Lower lobe of right lung (tissue), 2 donors: ENCODE results near the gene KRT81. TPM values are rescaled to one million over a fixed set of nuclear protein-coding genes. Genes with fewer than 3 reads are reported as not detected.
"Not testable (repeated sequence)": the region's sequence is repeated elsewhere in the genome, so short reads cannot be mapped to it uniquely, and the experiment has no call there.

ENCODE experiments used
- ATAC-seq, 2 donors: fragments of 200-7000 bp; cut with Tn5 transposase; one replicate each; pipeline ENCODE4 v1.9.1; 2020 to 2022; ENCODE audit warnings: mild to moderate bottlenecking in 2 of 2, moderate library complexity in 2 of 2
- DNase-seq: peaks from one replicate; pipeline ENCODE4 v3.0.0-alpha.2; 2020
- H3K27ac ChIP-seq: fragments of 200-600 bp; one replicate; pipeline ENCODE4 v1.8.0; 2022
- H3K27me3 ChIP-seq: fragments of 200-600 bp; one replicate; pipeline ENCODE4 v1.8.0; 2022; ENCODE audit warnings: low read depth
- H3K36me3 ChIP-seq: fragments of 200-600 bp; one replicate; pipeline ENCODE4 v1.8.0; 2022; ENCODE audit warnings: mild to moderate bottlenecking
- H3K4me1 ChIP-seq: fragments of 200-600 bp; one replicate; pipeline ENCODE4 v1.8.0; 2022
- H3K4me3 ChIP-seq: fragments of 200-600 bp; one replicate; pipeline ENCODE4 v1.8.0; 2022; ENCODE audit warnings: mild to moderate bottlenecking
- H3K9me3 ChIP-seq: fragments of 200-600 bp; one replicate; pipeline ENCODE4 v1.8.0; 2022
- CTCF ChIP-seq: fragments of 200-600 bp; IDR thresholded peaks from one replicate; pipeline ENCODE4 v1.8.0; 2022; ENCODE audit warnings: antibody characterized with exemption, mild to moderate bottlenecking
- intact Hi-C: fragments of 100-400 bp; cut with DNase I; formaldehyde crosslinking; loops from one replicate; pipeline ENCODE4 v1.11.0; 2022
- total RNA-seq: library from RNA; stranded (reverse); fragmentation: NEBNext Ultra II Directional; extraction: Animal tissue kit (Norgen Biotek cat#: 25700); gene quantifications from one replicate; pipeline ENCODE4 v1.2.1, GENCODE V29; 2021
- donor health status: DM: no; HTN: yes; CAD: no; lungs with severe emphysema.

KRT81 gene
- total RNA-seq, 1 donor from 2014 or later: not detected

- no peaks in the 10 kb centered on the region for H3K4me1 ChIP-seq
- no peak overlapping the region for H3K27ac ChIP-seq
- no peak for TF ChIP-seq CTCF
- H3K27me3 ChIP-seq: peaks cover 20% of the 10 kb centered on the region
- DNase-seq: no peak
- H3K9me3 ChIP-seq: no peaks in the 10 kb centered on the region
- no peaks in the 10 kb centered on the region for H3K36me3 ChIP-seq
- no peak for ATAC-seq
- H3K4me3 ChIP-seq: no peak overlapping the region
- intact Hi-C loops: no loop called here
Measured at GRCh38 chr12:52293926-52294325, 2.6 kb upstream of the KRT81 start.

- H3K4me3 ChIP-seq, H3K36me3 ChIP-seq, H3K4me1 ChIP-seq, DNase-seq, H3K27ac ChIP-seq, intact Hi-C loops, H3K9me3 ChIP-seq, ATAC-seq: not testable (repeated sequence)
- peaks cover 13% of the 10 kb centered on the region for H3K27me3 ChIP-seq
Measured at GRCh38 chr12:52290483-52291134, 725 bp downstream of the KRT81 start.

- H3K27me3 ChIP-seq: peaks cover 13% of the 10 kb centered on the region
- ATAC-seq: peak in 1 of 2 donors; percentile 26
- H3K9me3 ChIP-seq, H3K36me3 ChIP-seq, DNase-seq, H3K27ac ChIP-seq, H3K4me3 ChIP-seq, intact Hi-C loops, H3K4me1 ChIP-seq: not testable (repeated sequence)
Measured at GRCh38 chr12:52287816-52288805, 3.2 kb downstream of the KRT81 start.

GRCh38 chr12:52286857-52287785 lies 4.2 kb downstream of the KRT81 start:
- DNase-seq, H3K36me3 ChIP-seq, ATAC-seq, intact Hi-C loops, H3K27me3 ChIP-seq, H3K4me1 ChIP-seq, H3K4me3 ChIP-seq, H3K9me3 ChIP-seq, H3K27ac ChIP-seq: not testable (repeated sequence)

GRCh38 chr12:52285851-52286530 lies 5.3 kb downstream of the KRT81 start:
- Histone ChIP-seq H3K4me1 (peaks cover 6% of the 10 kb centered on the region), H3K27ac (no peak overlapping the region), H3K4me3 (no peak overlapping the region), H3K36me3 (no peaks in the 10 kb centered on the region), H3K27me3 (no peaks in the 10 kb centered on the region), H3K9me3 (no peaks in the 10 kb centered on the region)
- DNase-seq (no peak), ATAC-seq (no peak)
- intact Hi-C loops: no loop called here
- TF ChIP-seq CTCF: no peak

- Histone ChIP-seq H3K27me3 (no peaks in the 10 kb centered on the region), H3K36me3 (no peaks in the 10 kb centered on the region), H3K4me1 (peaks cover 13% of the 10 kb centered on the region), H3K9me3 (no peaks in the 10 kb centered on the region), H3K27ac (no peak overlapping the region), H3K4me3 (no peak overlapping the region)
- DNase-seq (no peak), ATAC-seq (no peak)
- intact Hi-C loops: no loop called here
- no peak for TF ChIP-seq CTCF
Measured at GRCh38 chr12:52285172-52285745, 6.1 kb downstream of the KRT81 start.
